ENCODE results near the gene TRRAP.

The TRRAP gene

GRCh38 chr7:99001482-99002147 lies 123.3 kb downstream of the TRRAP start:
- no peak for TF ChIP-seq CTCF (IDR thresholded peaks at IDR 0.05; ENCODE audit: low read depth, low read length, missing control alignments)
- peaks cover 22% of the 10 kb centered on the region for H3K36me3 ChIP-seq (replicated peaks)
- peak; percentile 6 for DNase-seq
- H3K27me3 ChIP-seq (replicated peaks) = no peaks in the 10 kb centered on the region
- H3K4me3 ChIP-seq (ENCODE audit: low read depth, low read length) = no peak overlapping the region
- in situ Hi-C loops (cut with HindIII; ENCODE audit: low pct_ligation_motif_present, low sequenced_read_pairs) = loop anchor here (25.0 kb wide), 1 partner anchor 311 kb away; no protein-coding TSS in a partner anchor
- no peak overlapping the region for H3K27ac ChIP-seq

- peaks cover 28% of the 10 kb centered on the region for H3K36me3 ChIP-seq (replicated peaks)
- H3K27me3 ChIP-seq (replicated peaks) = no peaks in the 10 kb centered on the region
- H3K27ac ChIP-seq = no peak overlapping the region
- no peak for TF ChIP-seq CTCF (IDR thresholded peaks at IDR 0.05; ENCODE audit: low read depth, low read length, missing control alignments)
- DNase-seq = no peak
- H3K4me3 ChIP-seq (ENCODE audit: low read depth, low read length) = no peak overlapping the region
- in situ Hi-C loops (cut with HindIII; ENCODE audit: low pct_ligation_motif_present, low sequenced_read_pairs) = loop anchor here (25.0 kb wide), 1 partner anchor 310 kb away; no protein-coding TSS in a partner anchor
Measured at GRCh38 chr7:99002148-99002826, 124.0 kb downstream of the TRRAP start.

GRCh38 chr7:99002827-99003212 lies 124.5 kb downstream of the TRRAP start:
- Histone ChIP-seq H3K36me3 (replicated peaks) (peaks cover 30% of the 10 kb centered on the region), H3K4me3 (ENCODE audit: low read depth, low read length) (no peak overlapping the region), H3K27ac (no peak overlapping the region), H3K27me3 (replicated peaks) (no peaks in the 10 kb centered on the region)
- in situ Hi-C loops (cut with HindIII; ENCODE audit: low pct_ligation_motif_present, low sequenced_read_pairs) = loop anchor here (25.0 kb wide), 1 partner anchor 309 kb away; no protein-coding TSS in a partner anchor
- no peak for DNase-seq
- no peak for TF ChIP-seq CTCF (IDR thresholded peaks at IDR 0.05; ENCODE audit: low read depth, low read length, missing control alignments)

GRCh38 chr7:99003419-99003818 lies 125.1 kb downstream of the TRRAP start:
- no peak for TF ChIP-seq CTCF (IDR thresholded peaks at IDR 0.05; ENCODE audit: low read depth, low read length, missing control alignments)
- Histone ChIP-seq H3K36me3 (replicated peaks) (peaks cover 34% of the 10 kb centered on the region), H3K27me3 (replicated peaks) (no peaks in the 10 kb centered on the region), H3K4me3 (ENCODE audit: low read depth, low read length) (no peak overlapping the region), H3K27ac (no peak overlapping the region)
- no peak for DNase-seq
- in situ Hi-C loops (cut with HindIII; ENCODE audit: low pct_ligation_motif_present, low sequenced_read_pairs) = loop anchor here (25.0 kb wide), 1 partner anchor 309 kb away; no protein-coding TSS in a partner anchor

- in situ Hi-C loops (cut with HindIII; ENCODE audit: low pct_ligation_motif_present, low sequenced_read_pairs) = loop anchor here (25.0 kb wide), 1 partner anchor 308 kb away; no protein-coding TSS in a partner anchor
Measured at GRCh38 chr7:99004216-99004615, 125.9 kb downstream of the TRRAP start.

More at GRCh38 chr7:99004216-99004615, 125.9 kb downstream of the TRRAP start:
- no peak for DNase-seq
- H3K36me3 ChIP-seq (replicated peaks) = peaks cover 42% of the 10 kb centered on the region
- H3K4me3 ChIP-seq (ENCODE audit: low read depth, low read length) = no peak overlapping the region
- no peaks in the 10 kb centered on the region for H3K27me3 ChIP-seq (replicated peaks)
- no peak for TF ChIP-seq CTCF (IDR thresholded peaks at IDR 0.05; ENCODE audit: low read depth, low read length, missing control alignments)
- H3K27ac ChIP-seq = no peak overlapping the region
